GM12892 (cell line): ENCODE data around the gene RASL10B.

Experiments
- POLR2A ChIP-seq: IDR thresholded peaks from 2 replicates; pipeline ENCODE4 v1.6.1; 2011; ENCODE audit warnings: low read depth, low read length, control low read depth
- POLR2AphosphoS5 ChIP-seq: IDR thresholded peaks from 2 replicates; pipeline ENCODE4 v1.6.1; 2011; ENCODE audit warnings: low read depth, low read length, control low read depth
- TAF1 ChIP-seq: IDR thresholded peaks from 2 replicates; pipeline ENCODE4 v1.6.1; 2011; ENCODE audit warnings: low read depth, mild to moderate bottlenecking, control low read depth, low read length, borderline replicate concordance

DNA sequence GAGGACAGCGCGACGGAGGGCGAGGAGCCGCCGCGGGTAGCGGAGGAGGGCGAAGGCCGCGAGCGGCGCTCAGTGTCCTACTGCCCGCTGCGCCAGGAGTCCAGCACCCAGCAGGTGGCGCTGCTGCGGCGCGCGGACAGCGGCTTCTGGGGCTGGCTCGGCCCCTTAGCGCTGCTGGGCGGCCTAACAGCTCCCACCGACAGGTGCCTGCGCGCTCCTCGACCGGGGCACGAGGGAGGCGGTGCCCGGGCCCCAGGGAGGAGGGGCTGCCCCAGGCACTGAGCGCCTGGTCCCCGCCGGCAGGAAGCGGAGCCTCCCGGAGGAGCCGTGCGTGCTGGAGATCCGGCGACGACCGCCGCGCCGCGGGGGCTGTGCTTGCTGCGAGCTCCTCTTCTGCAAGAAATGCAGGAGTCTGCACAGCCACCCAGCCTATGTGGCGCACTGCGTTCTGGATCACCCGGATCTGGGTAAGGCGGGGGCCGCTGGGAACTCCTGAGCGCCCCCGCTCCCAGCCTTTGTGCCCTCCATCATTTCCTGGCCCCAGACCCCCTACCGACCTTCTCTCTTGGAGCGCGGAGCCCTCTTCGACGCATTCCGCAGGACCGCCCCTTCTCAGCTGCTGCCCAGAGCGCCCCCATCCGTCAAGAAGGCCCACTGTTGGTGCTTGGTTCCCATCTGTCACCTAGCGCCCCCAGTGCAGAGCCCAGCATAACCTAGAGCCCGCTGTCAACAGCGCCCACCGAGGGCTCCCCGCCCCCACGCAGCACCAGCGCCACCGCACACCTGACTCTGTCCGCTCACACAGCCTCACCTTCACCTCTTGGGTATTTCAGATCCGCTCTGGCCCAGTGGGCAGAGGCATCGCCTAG is 32.9 kb downstream of the RASL10B start:
- TF ChIP-seq POLR2AphosphoS5, result no peak
- no peak for TF ChIP-seq POLR2A
- no peak for TF ChIP-seq TAF1
